Stomach (tissue), 9 donors: Measurements from ENCODE around the gene FBP2. TPM values are rescaled to one million over a fixed set of nuclear protein-coding genes. Genes with fewer than 3 reads are reported as not detected.

Experiments used
- DNase-seq, 2 donors: peaks; one replicate each; pipeline versions ENCODE4 v3.0.0 to v3.0.0-alpha.2; 2013 to 2019
- H3K27ac ChIP-seq, 5 donors: fragments of 200-600 bp in 4 of 5; sonication (generic) in 4 of 5; one replicate each; pipeline ENCODE4 v1.5.1; 2013 to 2019; ENCODE audit warnings: mild to moderate bottlenecking in 1 of 5, moderate library complexity in 1 of 5
- H3K27me3 ChIP-seq, 3 donors: fragments of 200-600 bp; sonication (generic); one replicate each; pipeline ENCODE4 v1.5.1; 2017 to 2019; ENCODE audit warnings: mixed run types in 1 of 3
- H3K36me3 ChIP-seq, 4 donors: fragments of 200-600 bp; sonication (generic); 1 replicate in 3 of 4; 2 replicates in 1 of 4; pipeline ENCODE4 v1.5.1; 2016 to 2019
- H3K4me1 ChIP-seq, 4 donors: fragments of 200-600 bp; sonication (generic); one replicate each; pipeline ENCODE4 v1.5.1; 2016 to 2019
- H3K4me3 ChIP-seq, 4 donors: fragments of 200-600 bp; sonication (generic) in 3 of 4; one replicate each; pipeline ENCODE4 v1.5.1; 2016 to 2019; ENCODE audit warnings: mild to moderate bottlenecking in 1 of 4
- H3K9me3 ChIP-seq, 4 donors: fragments of 200-600 bp; sonication (generic); one replicate each; pipeline ENCODE4 v1.5.1; 2016 to 2019
- EP300 ChIP-seq: sonication (generic); formaldehyde crosslinking; IDR thresholded peaks from one replicate; pipeline ENCODE4 v1.6.1; 2017; ENCODE audit warnings: antibody characterized with exemption
- POLR2A ChIP-seq, 4 donors: fragments of 450-650 bp; IDR thresholded peaks; one replicate each; pipeline ENCODE4 v1.6.1; 2016; ENCODE audit warnings: antibody characterized with exemption in 4 of 4, control low read depth in 2 of 4, mild to moderate bottlenecking in 1 of 4, moderate library complexity in 1 of 4
- POLR2AphosphoS5 ChIP-seq, 3 donors: sonication (generic); formaldehyde crosslinking; IDR thresholded peaks; one replicate each; pipeline ENCODE4 v1.6.1; 2016; ENCODE audit warnings: antibody characterized with exemption in 3 of 3
- WGBS, 5 donors: extraction: QIAGEN DNeasy Blood & Tissue Kit in 3 of 5; methylation state at CpG; one replicate each; pipeline versions ENCODE4 v1.1.5 to v1.1.7; 2013 to 2018; 5-methylcytosine and 5-hydroxymethylcytosine counted together
- intact Hi-C: fragments of 100-400 bp; cut with DNase I; formaldehyde crosslinking; loops from one replicate; pipeline ENCODE4 v1.15.1; 2023; ENCODE audit warnings: low total_unique reads
- polyA plus RNA-seq, 3 donors: library from polyadenylated mRNA; stranded (reverse); fragments of 200-250 nt; gene quantifications; one replicate each; pipeline ENCODE4 v1.2.3, GENCODE V29; 2013
- total RNA-seq, 5 donors: library from RNA; depleted of rRNA; stranded (reverse); fragments of >200 nt; gene quantifications; one replicate each; pipeline versions ENCODE4 v1.1.0 to v1.2.3, GENCODE V29; 2014 to 2016
- TF ChIP-seq, protein P1 (sequence below), 7 experiments: fragments of 450-650 bp in 4 of 7; fragments of 200-600 bp in 3 of 7; sonication (generic) in 3 of 7; IDR thresholded peaks; one replicate each; pipeline ENCODE4 v1.5.1; 2016 to 2019; ENCODE audit warnings: antibody characterized with exemption in 7 of 7, control low read depth in 2 of 7, mild to moderate bottlenecking in 1 of 7
- donor health status: healthy with polysubstance abuse.
- donor health status: Bipolar disorder and iron deficiency.
- donor health status: healthy.

FBP2 gene
- total and polyA plus RNA-seq, 8 donors = 15.6 to 86.4 (median 29.3) TPM; not detected in 1

GRCh38 chr9:94526271-94526670 lies 67.4 kb downstream of the FBP2 start:
- H3K36me3 ChIP-seq = no peaks in the 10 kb centered on the region
- H3K27me3 ChIP-seq = no peaks in the 10 kb centered on the region
- no peaks in the 10 kb centered on the region for H3K9me3 ChIP-seq
- H3K27ac ChIP-seq = no peak overlapping the region
- no peaks in the 10 kb centered on the region for H3K4me1 ChIP-seq
- no peak for TF ChIP-seq EP300
- TF ChIP-seq POLR2A (IDR thresholded peaks at IDR 0.05) = no peak
- TF ChIP-seq POLR2AphosphoS5 (IDR thresholded peaks at IDR 0.05) = no peak
- TF ChIP-seq, protein P1, sequence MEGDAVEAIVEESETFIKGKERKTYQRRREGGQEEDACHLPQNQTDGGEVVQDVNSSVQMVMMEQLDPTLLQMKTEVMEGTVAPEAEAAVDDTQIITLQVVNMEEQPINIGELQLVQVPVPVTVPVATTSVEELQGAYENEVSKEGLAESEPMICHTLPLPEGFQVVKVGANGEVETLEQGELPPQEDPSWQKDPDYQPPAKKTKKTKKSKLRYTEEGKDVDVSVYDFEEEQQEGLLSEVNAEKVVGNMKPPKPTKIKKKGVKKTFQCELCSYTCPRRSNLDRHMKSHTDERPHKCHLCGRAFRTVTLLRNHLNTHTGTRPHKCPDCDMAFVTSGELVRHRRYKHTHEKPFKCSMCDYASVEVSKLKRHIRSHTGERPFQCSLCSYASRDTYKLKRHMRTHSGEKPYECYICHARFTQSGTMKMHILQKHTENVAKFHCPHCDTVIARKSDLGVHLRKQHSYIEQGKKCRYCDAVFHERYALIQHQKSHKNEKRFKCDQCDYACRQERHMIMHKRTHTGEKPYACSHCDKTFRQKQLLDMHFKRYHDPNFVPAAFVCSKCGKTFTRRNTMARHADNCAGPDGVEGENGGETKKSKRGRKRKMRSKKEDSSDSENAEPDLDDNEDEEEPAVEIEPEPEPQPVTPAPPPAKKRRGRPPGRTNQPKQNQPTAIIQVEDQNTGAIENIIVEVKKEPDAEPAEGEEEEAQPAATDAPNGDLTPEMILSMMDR (IDR thresholded peaks at IDR 0.05) = no peak
- 95 to 100% (median 100%) methylated on average over 1 of the region's 1 CpG for WGBS, 5 donors
- H3K4me3 ChIP-seq = no peak overlapping the region
- intact Hi-C loops = no loop called here
- DNase-seq = no peak

- Histone ChIP-seq H3K9me3 (no peaks in the 10 kb centered on the region), H3K36me3 (no peaks in the 10 kb centered on the region), H3K4me1 (no peaks in the 10 kb centered on the region), H3K27me3 (no peaks in the 10 kb centered on the region), H3K27ac (no peak overlapping the region), H3K4me3 (no peak overlapping the region)
- intact Hi-C loops = no loop called here
- WGBS, 5 donors = 89 to 97% (median 93%) methylated on average over 7 of the region's 7 CpGs
- no peak for DNase-seq
- TF ChIP-seq POLR2A (IDR thresholded peaks at IDR 0.05) (no peak), POLR2AphosphoS5 (IDR thresholded peaks at IDR 0.05) (no peak), EP300 (no peak)
- TF ChIP-seq, protein P1 (IDR thresholded peaks at IDR 0.05) = no peak
Measured at GRCh38 chr9:94525396-94526035, 68.1 kb downstream of the FBP2 start.

DNA sequence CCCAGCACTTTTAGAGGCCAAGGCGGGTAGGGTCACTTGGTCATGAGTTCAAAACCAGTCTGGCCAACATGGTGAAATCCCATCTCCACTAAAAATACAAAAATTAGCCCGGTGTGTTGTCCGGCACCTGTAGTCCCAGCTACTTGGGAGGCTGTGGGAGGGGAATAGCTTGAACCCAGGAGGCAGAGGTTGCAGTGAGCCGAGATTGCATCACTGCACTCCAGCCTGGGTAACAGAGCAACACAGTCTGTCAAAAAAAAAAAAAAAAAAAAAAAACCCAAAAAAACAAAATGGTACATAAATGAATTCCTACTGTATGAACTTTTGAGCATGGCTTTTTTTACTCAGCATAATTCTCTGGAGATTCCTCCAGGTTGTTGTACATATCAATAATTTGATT lies 76.4 kb downstream of the FBP2 start:
- no peak for DNase-seq
- Histone ChIP-seq H3K4me1 (no peaks in the 10 kb centered on the region), H3K9me3 (no peaks in the 10 kb centered on the region), H3K27me3 (no peaks in the 10 kb centered on the region), H3K4me3 (no peak overlapping the region), H3K36me3 (no peaks in the 10 kb centered on the region), H3K27ac (no peak overlapping the region)
- WGBS, 5 donors = 92 to 100% (median 94%) methylated on average over 4 of the region's 4 CpGs
- TF ChIP-seq POLR2A (IDR thresholded peaks at IDR 0.05) = no peak
- TF ChIP-seq, protein P1 (IDR thresholded peaks at IDR 0.05) = no peak
- no peak for TF ChIP-seq POLR2AphosphoS5 (IDR thresholded peaks at IDR 0.05)
- no peak for TF ChIP-seq EP300
- intact Hi-C loops = no loop called here

- DNase-seq = no peak
- peaks cover 0 to 15% (median 2%) of the 10 kb centered on the region in 4 donors for H3K4me1 ChIP-seq
- H3K27me3 ChIP-seq = no peaks in the 10 kb centered on the region
- no peaks in the 10 kb centered on the region for H3K36me3 ChIP-seq
- WGBS, 5 donors = 65 to 92% (median 84%) methylated on average over 3 of the region's 3 CpGs
- no peaks in the 10 kb centered on the region for H3K9me3 ChIP-seq
- H3K4me3 ChIP-seq = no peak overlapping the region
- TF ChIP-seq POLR2AphosphoS5 (IDR thresholded peaks at IDR 0.05) (no peak), POLR2A (IDR thresholded peaks at IDR 0.05) (no peak), EP300 (no peak)
- TF ChIP-seq, protein P1 (IDR thresholded peaks at IDR 0.05) = no peak
- no peak overlapping the region for H3K27ac ChIP-seq
- intact Hi-C loops = no loop called here
Measured at GRCh38 chr9:94514722-94515121, 78.9 kb downstream of the FBP2 start.
